OCI-LY7 (cell line): ENCODE results near the gene SYT11.

Experiments used
- EZH2phosphoT487 ChIP-seq: fragments of 200-600 bp; sonication (generic); IDR thresholded peaks from 2 replicates; pipeline ENCODE4 v1.6.1; 2018; ENCODE audit warnings: low read depth, borderline replicate concordance, mild to moderate bottlenecking, mixed run types, antibody characterized with exemption, low read length, moderate library complexity, mixed read lengths
- TF ChIP-seq, protein P1 (sequence below): fragments of 200-600 bp; sonication (generic); conservative IDR thresholded peaks from 2 replicates; pipeline ENCODE4 v1.5.1; 2014; ENCODE audit warnings: mild to moderate bottlenecking, antibody characterized with exemption, low read length, moderate library complexity, mixed read lengths

DNA sequence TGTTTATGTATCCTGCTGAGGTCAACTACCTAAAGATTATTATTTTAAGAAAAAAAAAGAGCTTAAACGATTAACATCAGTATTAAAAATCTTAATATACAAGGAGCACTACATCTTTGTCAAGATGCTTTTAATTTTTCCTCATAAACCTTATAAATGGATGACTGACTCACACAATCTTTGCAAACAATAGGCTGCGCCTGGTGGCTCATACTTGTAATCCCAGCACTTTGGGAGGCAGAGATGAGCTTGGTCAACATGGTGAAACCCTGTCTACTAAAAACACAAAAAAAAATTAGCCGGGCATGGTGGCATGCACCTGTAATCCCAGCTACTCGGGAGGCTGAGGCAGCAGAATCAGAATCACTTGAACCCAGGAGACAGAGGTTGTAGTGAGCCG is 73.1 kb downstream of the SYT11 start:
- TF ChIP-seq, protein P1, sequence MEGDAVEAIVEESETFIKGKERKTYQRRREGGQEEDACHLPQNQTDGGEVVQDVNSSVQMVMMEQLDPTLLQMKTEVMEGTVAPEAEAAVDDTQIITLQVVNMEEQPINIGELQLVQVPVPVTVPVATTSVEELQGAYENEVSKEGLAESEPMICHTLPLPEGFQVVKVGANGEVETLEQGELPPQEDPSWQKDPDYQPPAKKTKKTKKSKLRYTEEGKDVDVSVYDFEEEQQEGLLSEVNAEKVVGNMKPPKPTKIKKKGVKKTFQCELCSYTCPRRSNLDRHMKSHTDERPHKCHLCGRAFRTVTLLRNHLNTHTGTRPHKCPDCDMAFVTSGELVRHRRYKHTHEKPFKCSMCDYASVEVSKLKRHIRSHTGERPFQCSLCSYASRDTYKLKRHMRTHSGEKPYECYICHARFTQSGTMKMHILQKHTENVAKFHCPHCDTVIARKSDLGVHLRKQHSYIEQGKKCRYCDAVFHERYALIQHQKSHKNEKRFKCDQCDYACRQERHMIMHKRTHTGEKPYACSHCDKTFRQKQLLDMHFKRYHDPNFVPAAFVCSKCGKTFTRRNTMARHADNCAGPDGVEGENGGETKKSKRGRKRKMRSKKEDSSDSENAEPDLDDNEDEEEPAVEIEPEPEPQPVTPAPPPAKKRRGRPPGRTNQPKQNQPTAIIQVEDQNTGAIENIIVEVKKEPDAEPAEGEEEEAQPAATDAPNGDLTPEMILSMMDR = no peak
- TF ChIP-seq EZH2phosphoT487 = no peak
